Effector CD8-positive, alpha-beta T cell (primary cell): ENCODE results near the gene RAD1.

Experiments
- DNase-seq: peaks from one replicate; lab custom pipeline; 2025; lab: John Stamatoyannopoulos, UW

RAD1 gene

DNA sequence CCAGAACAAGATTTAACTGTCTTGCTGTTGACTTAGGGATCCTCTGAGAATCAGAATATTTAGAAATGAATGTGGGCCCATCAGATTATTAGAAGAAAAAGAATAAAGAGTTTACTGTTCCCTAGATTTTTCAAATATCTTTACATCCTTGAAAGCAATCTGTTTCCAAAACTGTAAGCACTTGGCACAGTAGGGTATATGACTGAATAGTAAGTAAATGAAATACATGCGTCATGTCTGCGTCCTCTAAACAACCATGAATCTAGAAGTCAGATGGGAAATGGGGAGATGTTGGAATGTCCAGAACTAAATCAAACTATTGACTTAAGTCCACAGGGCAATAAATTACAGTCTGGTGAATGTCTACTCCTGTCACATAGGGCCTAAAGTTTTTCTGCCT, 50.2 kb downstream of the RAD1 start:
- no peak for DNase-seq

DNA sequence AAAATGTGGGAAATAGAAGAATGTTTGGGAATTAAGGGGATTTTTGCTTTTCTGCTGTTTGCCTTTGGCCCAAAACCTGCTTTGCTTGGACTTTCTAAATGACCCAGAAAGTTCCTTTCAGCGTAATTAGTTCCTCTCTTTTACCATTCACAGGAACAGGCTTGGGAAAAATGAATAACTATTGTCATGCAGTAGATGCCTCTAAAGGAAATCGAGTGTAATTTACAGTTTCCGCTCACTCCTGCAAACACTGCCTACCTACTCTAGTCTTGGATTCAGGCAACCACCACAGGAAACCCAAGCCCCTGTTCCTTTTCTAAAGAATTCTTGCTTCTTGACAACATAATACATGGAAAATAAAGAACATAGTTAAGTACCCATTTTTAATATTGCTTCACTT, 51.4 kb downstream of the RAD1 start:
- no peak for DNase-seq

DNA sequence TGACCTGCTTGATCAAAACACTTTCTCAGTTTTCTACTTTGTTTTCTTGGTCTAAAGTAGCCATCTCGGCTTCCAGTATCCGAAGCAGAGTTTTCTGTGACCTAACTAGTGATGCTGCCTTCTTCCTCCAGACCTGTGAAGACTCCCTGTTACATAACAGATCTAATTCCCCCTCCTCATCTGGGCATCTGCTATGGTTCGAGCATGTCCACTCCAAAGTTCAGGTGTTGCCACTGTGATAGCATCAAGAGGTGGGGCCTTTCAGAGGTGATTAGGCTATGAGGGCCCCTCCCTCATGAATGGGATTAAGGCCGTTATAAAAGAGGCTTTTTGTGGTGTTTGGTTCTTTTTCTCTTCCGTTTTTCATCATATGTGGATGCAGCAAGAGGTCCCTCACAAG, 56.1 kb downstream of the RAD1 start:
- DNase-seq, result no peak

DNA sequence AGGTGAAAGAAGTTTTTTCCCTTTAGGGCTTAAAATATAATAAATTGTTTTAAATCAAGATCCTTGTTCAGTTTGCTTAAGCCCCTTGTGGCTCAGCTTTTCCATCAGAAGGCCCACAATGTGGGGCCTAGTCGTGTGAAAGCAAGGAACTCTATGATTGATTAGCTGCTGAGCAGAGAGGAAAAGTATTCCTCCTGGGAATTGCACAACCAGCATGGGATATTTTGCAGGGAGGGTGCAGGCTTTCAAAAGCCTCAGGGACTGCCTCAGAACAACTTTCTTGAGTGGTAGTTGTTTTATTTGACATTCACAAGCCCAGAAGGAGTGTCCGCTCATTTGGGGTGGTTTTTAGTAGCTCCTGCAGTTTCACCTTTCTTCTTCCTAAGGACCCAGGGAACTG, 56.5 kb downstream of the RAD1 start:
- DNase-seq, result no peak

DNA sequence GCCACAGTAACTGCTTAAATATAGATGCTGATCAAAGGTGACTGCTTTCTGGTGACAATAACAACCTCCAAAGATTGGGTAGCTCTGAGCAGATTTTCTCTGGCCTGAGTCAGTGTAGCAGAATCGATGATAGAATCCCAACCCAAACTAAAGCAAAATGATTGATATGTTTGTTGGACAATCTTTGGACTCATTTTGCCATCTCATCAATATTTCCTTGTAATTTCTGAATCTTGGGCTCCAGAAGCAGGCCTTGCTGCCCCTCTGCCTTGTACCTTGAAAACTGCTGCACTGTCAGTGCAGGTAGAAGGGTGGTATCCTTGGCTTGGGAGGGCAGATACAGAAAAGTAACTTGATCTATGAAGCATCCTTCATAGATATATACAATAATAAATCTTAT, 57.4 kb downstream of the RAD1 start:
- no peak for DNase-seq

DNA sequence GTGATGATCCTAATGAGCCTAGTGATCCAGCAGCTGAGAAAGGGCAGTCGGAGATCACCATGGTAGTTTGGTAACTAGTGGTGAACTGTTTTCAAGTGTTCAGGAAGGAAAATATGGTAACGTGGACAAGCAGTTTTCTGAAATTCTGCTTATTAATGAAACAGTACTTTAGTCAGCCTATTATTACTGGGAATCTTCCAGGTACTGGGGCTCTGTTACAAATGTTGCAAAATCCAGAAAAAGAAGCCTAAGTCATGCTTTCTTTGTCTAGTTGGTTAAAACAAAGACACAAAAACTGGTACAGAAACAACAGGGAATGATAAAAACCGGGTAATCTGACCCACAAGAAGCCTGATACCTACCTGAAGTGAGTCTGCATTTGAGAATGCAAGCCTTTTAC, 58.1 kb downstream of the RAD1 start:
- DNase-seq, result no peak
